HG03139 (cell line): Measurements from ENCODE around the gene SMG5.

ENCODE experiments used
- ATAC-seq: cut with Tn5 transposase; IDR thresholded peaks from one replicate; pipeline ENCODE4 v1.9.1; 2021; ENCODE audit not compliant: unreplicated experiment

SMG5 gene

DNA sequence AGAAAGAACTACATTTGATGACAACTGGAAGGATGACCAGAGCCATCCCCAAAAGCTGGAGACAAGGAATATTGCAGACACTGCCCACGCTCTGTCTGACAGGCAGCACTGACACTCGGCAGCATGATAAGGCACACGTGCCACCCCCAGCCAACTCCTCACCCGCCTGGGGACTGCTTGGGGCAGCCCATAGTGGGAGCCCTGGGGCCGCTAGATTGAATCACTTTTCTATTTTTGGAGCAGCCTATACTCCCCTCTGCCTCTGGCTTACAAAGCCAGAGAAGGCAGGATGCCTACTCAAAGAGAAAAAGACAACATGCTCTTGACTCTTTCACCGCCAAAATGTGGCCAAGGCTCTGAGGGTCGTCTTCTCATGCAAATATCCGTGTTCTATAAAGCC, 1.3 kb downstream of the SMG5 start:
- no peak for ATAC-seq

DNA sequence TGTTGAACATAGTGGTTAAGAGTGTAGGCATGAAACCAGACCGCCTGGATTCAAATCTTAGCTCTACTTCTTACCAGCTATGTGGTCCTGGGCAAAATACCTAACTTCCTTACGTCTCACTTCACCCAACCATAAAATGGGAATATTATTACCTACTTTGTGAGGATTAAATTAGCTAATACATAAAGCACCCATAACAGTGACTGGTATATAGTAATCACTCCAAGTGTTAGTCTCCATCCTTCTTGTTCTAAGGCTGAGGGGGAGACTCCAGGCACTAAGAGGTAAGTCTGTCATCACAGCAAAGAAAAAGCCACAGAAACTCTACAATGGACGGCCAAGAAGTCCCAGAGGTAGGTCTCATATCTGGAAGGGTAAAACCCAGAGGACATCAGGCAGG, 2.8 kb downstream of the SMG5 start:
- no peak for ATAC-seq

DNA sequence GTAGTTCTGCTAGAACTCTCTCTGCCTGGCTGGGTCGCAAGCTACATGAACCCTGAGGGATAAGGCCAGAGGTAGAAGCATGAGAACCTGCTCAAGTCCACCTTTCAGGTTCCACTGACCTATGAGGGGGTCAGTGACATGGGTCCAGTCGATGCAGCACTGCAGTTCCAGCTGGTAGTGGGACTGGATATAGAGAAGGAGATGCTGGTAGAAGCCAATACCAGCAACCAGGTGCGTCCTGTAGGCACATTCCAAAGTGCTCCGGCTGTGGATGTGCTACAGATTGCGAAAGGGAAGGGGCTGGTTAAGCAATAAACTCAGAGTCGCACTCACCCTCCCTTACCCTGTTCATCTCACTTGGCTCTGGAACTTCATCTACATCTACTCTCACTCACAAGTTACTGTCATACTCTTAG, 5.7 kb downstream of the SMG5 start:
- ATAC-seq, result no peak

DNA sequence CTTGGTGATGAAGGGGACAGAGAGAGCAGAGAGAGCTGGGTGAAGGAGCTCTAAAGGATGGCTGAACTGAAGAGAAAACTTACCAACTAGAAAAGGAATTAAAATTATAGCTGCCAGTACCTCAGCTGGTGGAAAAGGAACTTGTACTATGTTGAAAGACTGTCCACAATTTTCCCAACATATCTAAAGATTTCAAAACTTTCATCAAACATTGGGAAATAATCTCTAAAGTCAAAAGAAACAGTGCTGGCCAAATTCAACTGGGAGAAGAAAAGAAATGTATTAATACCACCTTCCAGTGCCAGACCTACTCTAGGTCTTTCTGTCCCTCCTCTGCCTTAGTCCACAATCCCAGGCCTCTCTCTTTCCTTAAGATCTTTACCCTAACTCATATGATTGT, 6.1 kb downstream of the SMG5 start:
- ATAC-seq, result no peak

DNA sequence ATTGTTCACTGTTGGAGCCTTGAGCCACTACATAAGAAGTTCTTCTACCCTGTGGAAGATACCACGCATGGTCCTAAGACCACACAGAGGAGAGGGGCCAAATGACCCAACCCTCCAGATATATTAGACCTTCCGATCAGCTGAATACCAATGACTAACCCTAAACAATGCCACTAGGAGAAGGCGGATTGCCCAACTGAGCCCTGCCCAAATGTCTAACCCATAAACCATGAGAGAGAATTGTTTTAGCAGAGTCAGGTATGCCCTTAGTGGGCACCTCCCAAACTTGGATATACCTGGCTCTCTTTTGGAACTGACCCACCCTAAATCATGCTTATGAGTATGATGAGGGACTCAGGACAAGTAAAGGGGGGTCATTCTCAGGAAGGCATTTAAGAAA, 12.3 kb downstream of the SMG5 start:
- no peak for ATAC-seq

DNA sequence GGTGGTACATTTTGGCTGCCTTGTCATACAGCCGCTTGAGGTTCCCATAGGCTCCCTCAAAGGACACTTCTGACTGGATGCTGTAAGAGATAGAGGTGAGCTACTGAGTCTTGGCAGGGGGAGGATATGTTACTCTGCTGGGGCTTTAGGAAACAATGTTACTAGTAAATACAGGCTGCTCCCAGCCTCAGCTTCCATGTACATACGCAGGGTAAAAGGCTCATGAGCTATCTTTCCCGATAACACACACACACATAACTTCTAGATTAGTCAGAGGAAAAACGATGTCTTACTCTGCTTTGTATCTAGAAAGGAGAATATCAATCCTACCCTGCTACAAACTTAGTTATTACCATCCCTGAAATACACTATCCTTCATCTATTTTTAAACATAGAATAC, 14.3 kb downstream of the SMG5 start:
- ATAC-seq, result no peak

DNA sequence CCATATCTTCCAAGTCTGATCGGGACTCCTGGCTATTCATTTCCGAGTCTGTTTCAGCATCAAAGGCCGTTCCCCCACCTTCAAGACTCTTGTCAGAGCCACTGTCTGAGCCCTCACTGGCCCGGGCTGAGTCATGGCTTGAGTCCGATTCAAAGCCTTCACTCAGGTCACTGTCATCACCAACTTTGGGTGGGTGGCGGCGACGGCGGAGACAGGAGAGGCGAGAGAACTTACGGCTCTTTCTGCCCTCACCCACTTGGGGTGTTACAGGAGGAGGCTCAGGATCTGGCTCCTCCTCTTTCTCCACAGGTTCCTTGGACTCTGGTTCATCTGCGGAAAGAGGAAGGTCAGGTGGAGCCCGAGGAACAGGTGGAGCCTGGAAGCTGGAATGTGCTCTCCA, 16.6 kb downstream of the SMG5 start:
- ATAC-seq, result no peak

DNA sequence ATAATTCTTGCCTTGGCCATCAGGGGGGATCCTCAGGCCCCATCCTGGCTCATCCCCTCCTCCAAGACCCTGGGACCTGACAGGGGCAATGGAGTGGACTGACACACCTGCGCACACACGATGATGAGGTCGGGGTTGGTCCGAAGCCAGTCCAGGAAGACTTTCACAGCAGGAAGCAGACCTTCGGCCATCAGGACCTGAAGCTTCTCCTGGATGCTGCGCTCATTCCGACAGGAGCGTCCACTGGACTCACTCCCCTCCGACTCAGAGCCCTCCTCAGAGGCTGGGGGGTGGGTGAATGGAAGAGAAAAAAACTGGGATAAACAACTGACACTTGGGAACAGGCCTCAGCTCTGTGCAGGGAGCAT, 19.4 kb downstream of the SMG5 start:
- ATAC-seq, result no peak

DNA sequence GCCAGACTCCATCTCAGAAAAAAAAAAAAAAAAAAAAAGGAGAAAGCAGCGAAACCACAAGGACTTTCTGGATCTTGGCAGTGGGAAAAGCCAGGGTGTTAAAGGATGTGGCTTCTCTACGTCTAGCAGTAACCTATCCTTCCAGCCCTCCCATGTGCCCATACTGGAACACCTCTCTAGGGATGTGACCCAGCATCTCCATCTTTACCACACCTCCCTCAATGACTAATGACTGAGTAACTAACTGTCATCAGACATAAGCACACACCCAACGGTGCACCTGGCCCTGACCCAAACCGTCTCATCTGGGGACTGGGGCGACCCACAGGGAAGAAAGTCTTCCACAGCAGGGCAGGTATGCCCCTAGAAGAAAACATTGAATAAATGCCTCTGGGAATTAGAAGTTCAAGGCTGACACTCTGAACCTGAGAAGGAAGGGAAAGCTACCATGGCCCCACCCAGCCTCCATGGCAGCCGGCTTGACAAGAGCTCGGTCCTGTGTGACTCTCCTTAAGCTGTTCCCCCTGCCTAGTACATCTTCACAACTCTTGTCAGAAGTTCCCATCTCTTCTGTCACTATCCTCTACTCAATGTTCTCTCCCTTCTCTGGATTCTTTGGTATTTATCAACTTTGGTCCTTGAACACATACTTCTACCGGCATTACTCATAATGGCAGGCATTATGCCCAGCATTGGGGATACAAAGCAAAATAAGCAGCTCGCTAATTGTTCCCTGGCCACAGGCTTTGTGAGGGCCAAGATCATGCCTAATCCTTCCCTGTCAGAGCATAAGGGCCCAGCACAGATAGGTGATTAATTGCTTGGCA, 20.0 kb downstream of the SMG5 start:
- no peak for ATAC-seq

DNA sequence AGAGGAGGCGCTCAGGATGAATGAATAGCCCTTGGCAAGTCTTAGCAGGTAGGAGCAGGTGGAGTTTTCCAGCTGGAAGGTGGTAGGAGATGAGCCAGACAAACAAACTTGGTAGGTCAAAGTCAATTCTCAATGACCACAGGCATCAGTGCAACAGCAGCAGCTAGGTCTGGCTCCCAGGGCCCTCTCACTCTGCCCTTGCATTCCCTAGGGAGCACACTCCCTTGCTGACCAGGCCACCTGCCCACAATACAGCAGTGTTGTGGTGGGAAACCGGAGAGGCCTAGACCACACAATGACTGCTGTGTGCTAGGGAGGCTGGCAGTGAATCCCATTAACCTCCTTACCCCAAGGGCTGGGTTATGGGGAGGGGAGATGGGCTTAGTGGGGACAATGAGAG, 21.7 kb downstream of the SMG5 start:
- ATAC-seq, result no peak

DNA sequence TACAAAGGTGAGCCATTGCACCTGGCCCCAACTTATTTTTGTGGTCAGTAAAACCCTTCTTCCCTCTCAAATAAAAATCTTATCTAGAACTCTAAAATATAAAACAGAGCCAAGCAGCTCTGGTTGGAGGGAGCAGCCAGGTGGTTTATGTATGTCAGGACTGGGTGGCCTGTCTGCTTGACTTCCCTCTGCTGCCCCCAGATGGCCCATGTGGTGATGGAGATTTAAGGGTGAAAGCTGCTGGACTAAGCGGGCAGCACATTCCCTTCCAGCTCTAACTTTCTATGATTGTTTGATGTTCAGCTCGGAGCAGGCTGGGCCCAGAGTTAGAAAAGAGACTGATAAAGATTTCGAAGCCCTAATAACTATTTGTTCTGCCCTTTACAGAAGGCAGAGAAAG, 22.8 kb downstream of the SMG5 start:
- no peak for ATAC-seq

DNA sequence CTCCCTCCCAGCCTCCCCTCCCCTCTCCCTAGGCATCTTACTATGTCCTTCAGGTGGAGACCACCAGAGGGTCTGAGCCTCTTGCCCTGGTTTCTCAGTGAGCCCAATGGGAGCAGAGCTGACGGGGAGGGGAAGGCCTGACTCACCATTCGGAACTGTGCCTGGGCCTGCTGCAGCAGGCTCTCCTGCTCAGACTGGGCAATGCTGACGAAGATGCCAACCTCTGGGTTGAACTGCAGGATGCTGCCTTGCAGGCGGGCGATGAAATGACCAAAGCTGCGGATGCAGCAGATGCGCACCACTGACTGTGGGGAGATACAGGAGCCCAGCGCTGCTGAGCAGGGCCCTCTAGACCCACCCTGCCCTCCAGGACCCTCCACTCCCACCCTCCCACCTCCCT, 23.8 kb downstream of the SMG5 start:
- no peak for ATAC-seq

DNA sequence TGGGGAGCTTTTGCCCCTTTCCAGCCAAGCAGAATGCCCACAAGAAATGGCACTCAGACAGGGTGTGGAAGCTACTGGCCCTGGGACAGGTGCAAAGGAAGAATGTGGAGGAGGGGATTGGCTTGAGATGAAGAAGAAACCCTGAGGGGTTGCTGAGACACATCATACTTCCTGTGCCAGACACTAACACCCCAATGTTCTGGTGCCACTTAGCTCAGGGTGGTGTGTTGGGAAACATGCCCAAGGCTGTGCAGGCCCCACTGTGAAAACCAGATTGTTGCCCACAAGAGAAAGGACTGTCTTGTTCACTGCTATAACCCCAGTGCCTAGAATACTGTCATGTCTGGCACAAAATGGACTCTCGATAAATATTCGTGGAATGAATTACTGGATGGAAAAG, 24.9 kb downstream of the SMG5 start:
- no peak for ATAC-seq

DNA sequence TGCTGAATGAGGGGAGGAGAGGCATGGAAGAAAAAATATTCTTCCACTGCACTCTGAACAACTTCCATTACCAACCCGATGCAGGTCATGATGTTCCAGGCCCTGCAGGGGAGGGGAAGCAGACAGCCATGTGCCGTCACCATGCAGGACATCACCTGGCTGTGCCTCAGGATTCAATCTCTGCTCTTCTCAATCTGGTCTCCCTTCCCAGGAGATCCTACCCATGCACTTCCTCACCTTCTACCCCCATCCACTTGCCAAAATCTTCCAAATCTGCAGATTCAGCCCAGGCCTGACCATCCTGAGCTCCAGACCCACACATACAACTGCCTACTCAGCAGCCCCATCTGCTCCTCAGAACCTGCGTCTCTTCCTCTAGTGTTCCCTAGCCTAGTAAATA, 29.0 kb downstream of the SMG5 start:
- no peak for ATAC-seq

DNA sequence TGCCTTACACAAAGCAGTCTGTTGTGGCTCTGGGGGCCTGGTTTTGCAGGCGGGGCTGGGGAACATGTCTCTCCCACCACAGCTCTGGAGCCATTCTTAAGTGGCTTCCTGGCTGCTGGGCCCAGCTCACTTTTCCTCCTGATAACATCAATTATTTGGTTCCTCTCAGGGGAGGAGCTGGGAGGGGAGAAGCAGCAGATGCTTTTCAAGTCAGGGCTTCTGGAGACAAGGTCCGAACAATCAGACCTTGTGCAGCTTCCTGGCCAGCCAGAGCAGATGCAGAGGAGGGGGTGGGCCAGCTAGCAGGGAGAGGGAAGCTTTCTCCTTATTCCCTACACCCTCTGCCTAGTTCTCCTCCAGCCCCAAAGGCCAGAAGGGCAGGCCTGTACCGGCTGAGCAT, 31.1 kb downstream of the SMG5 start:
- no peak for ATAC-seq

DNA sequence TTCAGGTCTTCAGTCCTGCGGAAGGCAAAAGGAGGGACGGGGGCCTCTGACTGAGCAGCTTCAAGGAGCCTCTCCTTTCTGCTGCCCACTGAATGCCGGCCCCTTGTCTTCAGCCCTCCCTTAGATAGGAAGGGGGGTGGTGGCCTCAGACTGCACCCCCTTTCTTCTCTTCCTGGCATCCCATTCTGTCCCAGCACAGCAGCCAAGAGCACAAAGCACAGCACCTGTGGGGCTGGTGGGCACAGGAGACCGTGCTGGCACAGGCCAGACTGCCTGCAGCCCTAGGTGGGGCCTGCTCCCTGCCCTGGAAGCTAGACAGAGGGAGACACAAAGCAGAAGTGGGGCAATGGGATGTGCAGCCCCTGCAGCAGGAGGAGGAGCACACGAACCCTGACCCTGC, 33.0 kb downstream of the SMG5 start:
- no peak for ATAC-seq

DNA sequence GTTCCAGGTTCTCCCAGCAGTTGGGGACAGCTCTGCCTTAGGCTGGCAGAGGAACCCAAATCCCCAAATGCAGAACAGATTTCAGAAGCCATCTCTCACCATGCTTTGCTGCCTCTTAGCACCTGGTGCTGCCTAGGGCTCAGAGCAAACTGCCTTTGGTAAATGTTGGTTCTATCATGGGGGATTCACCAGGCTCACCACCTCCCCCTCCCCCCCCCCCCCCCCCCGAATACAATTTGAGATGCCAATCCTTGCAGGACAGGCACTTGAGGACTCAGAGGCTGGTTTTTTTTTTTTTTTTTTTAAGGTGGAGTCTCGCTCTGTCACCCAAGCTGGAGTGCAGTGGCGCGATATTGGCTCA, 34.3 kb downstream of the SMG5 start:
- no peak for ATAC-seq

DNA sequence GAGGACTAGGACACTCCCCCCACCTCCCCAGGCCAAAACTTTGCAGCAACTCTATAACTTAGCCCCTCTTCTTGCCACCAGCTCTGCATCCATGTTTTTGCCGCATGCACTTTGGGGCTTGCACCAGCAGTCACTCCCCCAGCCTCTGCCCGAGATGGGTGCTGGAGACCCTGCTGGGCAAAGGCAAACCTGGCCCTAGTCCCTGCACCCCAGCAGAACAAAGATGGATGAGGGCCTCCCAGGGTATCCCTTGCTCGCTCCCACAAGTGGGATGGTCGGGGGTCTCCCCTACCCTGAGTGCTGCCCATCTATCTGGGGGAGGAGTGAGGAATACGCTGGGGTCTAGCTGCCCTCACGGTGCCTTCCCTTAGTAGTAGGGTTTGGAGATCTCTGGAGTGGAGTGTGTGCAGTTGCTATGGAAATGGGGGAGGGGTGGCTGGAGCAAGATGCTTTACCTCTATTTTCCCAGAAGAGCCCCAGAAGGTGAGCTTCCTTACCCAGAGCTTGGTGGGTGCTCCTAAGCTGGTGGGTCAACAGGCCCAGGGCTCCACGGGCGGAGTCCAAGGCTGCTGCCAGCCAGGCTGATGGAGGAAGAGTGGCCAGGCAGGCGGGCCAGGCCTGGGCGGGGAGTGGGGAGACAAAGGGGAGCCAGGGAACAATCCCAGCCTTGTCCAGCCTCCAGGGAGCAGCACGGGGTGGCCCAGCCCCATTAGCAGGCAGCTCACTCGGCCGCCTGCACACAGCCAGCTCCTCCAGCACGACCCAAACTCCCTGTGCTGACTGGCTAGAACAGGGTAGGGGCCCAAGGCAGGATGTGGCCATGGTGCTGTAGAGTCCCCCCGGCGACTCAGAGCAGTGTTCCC, 34.9 kb downstream of the SMG5 start, which contains the start of gene PAQR6:
Gene PAQR6 (minus strand): TSS at position 597 of the 863 bp plus-strand sequence. CDS start 1,325 bp downstream, outside the sequence.
- ATAC-seq, result no peak

DNA sequence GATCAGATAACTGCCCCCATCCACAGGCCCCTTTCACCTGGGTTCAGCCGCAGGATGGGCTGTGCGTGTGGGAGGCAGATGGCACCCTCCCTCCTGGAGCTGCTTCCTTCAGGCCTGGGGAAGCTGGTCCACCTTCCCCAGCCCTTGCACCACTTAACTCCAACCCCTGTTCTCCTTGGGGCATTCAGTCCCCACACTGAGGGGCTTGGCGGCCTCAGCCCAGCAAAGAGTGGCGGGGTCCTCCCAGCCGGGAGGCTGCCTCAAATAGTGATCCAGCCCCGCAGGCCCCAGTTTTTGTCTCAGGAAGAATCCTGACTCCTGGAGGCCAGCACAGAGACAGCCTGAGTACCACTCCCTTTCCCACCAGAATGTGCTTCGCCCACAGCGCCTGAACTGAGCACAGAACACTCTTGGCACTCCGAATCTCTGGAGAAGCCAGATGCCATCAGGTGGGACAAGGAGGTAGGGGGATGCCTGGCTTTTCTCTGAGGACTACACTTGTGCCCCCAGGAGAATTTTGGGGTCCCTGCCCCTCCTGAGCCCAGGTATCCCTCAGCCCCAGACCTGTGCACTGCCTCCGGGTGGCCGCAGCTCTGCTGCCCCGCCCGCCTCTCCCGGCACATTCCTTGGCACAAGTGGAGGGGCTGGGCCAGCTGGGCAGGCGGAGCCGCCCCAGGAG, 35.7 kb downstream of the SMG5 start:
- ATAC-seq, result no peak

DNA sequence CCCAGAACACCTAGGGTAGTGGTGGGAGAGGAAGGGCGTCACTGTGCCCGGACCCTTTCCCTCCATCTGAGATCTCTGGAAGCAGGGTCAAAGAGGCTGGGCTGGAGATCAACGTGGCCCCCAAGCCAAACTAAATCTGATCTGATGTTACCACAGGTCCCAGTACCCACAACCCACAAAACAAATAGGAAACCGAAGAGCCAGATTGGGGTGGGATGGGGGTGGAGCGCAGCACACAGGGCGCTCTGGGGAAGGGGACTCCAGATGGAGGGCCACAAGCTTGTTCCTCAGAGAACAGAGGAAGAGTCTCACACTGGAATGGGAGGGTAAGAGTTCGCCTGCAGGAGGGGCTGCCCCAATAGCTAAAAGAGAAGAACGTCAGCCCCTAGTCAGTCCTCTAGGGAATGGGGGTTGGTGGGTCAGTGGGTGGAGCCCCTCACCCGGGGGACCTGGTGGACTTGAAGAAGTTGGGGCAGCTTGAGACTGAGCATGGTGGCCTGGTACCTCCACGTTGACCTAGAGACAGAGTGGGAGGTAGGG, 36.3 kb downstream of the SMG5 start:
- ATAC-seq, result no peak

DNA sequence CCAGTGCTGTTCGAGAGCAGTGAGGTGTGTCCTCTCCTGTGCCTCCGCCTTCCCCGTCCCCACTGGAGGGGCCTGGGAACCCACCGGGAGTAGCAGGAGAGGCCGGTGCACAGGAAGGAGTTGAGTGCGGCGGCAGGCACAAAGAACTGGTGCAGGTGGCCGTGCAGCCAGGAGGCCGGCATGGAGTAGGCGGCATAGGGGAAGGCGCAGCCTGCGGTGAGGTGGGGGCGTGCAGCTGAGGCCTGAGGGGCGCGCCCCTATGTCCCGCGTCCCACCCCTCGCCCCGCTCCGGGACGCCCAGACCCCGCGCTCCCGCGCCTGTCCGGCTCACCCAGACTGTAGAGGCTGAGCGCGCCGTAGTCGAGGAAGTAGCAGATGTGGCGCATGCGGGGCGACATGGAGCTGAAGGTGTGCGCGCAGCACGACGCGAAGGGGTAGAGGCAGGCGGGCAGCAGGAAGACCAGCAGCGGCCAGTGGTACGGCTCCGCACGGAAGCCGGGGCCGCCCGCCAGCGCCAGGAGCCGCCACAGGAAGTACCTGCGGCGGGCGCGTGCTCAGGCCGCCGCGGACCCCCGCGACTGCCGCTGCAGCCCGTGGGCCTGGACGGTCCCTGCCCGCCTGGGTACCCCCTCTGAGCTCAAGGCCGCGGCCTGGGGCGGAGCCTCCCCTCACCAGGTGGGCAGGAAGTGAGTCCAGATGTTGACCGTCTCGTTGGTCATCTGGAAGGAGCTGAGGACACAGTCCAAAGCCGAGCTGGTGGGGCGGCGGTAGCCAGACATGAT, 37.0 kb downstream of the SMG5 start:
- no peak for ATAC-seq
